ENCODE results near the gene PTPN3.

- no peak for TF ChIP-seq CTCF (IDR thresholded peaks at IDR 0.05; ENCODE audit: insufficient read depth, low read length, poor library complexity, severe bottlenecking)
- TF ChIP-seq EZH2phosphoT487 (conservative IDR thresholded peaks at IDR 0.05; ENCODE audit: low read length), result no peak
Measured at GRCh38 chr9:109455861-109456260, 42.2 kb downstream of the PTPN3 start.

All from SU-DHL-6 (cell line).